GM12891 (cell line): Measurements from ENCODE around the gene MYL12B.

Experiments
- DNase-seq: peaks from one replicate; pipeline ENCODE4 v3.0.0; 2011; ENCODE audit warnings: low spot score; ENCODE audit not compliant: insufficient read length
- FAIRE-seq: peaks from 2 replicates; lab custom pipeline; 2011; peaks lifted over from hg19 to GRCh38; lab: Jason Lieb, UNC
- PAX5 ChIP-seq: IDR thresholded peaks from 2 replicates; pipeline ENCODE4 v1.6.1; 2011; ENCODE audit warnings: low read length, moderate library complexity, mild to moderate bottlenecking; ENCODE audit not compliant: insufficient read depth, severe bottlenecking
- POLR2A ChIP-seq: IDR thresholded peaks from 2 replicates; pipeline ENCODE4 v1.6.1; 2011; ENCODE audit warnings: low read depth, low read length, control low read depth
- POLR2AphosphoS5 ChIP-seq: IDR thresholded peaks from 2 replicates; pipeline ENCODE4 v1.6.1; 2011; ENCODE audit warnings: low read depth, low read length, control low read depth
- POU2F2 ChIP-seq: IDR thresholded peaks from 2 replicates; pipeline ENCODE4 v1.6.1; 2011; ENCODE audit warnings: low read depth, mild to moderate bottlenecking, control low read depth, low read length, moderate library complexity
- SPI1 ChIP-seq: IDR thresholded peaks from 2 replicates; pipeline ENCODE4 v1.6.1; 2011; ENCODE audit warnings: low read depth, low read length, control low read depth
- TAF1 ChIP-seq: IDR thresholded peaks from 2 replicates; pipeline ENCODE4 v1.6.1; 2011; ENCODE audit warnings: low read depth, low read length, control low read depth

MYL12B gene

DNA sequence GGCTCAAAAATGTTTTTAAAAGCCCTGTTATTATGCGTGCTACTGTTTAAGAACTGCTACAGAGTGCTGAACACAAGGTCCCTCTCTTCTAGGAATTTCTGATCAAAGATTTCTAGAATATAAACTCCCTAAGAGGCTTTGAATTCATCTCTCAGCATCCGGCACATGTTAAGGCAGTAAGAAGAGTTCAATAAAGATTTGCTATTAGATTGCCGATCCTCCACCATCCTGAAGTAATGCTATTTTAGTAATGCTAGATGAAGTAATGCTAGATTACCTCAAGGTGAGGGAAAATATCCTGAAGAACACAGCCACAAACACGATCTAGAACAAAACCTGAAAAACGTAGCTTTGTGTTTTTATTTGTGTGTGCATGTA is 949 bp upstream of the MYL12B start:
- no peak for TF ChIP-seq SPI1
- no peak for TF ChIP-seq PAX5
- no peak for TF ChIP-seq POLR2A
- no peak for TF ChIP-seq POU2F2
- no peak for TF ChIP-seq TAF1
- TF ChIP-seq POLR2AphosphoS5, result peak; percentile 4; the same call in 1 of the 2 replicates
- FAIRE-seq (peak; percentile 33), DNase-seq (no peak)

DNA sequence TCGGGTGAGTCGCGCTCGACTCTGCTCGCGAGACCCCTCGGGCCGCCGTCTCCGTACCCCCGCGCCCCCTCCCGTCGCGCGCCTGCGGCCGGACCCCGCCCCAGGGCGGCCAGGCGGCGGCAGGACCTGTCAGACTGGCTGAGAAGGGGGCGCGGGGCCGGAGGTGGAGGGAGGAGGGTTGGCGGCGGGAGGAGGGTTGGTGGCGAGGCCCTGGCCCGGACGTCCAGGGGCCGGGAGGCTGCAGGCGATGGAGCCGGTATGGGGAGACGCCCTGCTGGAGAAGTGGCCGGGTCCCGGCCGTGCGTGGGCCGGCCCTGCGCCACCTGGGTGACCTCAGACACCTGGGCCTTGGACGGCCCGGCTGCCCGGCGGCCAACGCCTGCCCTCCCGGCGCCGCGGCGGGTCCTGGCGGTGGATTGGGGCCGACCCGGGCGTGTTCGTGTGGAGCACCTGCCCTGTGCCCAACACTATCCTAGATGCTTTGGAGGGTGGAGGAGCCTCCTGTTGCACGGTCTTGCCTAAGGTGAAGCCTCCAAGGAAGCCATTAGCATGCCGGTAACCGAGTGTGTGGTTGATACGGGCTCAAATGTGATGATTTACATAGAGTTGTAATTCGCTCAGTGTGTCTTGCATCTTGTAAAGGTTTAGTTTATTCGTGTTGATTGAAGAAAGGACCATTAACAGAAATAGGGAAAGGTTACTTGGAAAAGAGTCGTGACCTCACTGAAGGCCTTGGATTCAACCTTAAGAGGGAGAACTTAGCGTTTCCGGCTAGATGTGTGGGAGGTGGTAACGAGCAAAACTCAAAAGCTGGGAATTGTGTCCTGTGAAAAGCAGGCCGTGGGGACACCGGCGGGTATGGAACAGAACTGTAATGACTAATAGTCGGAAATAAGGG is 550 bp downstream of the MYL12B start:
- no peak for TF ChIP-seq PAX5
- TF ChIP-seq POLR2A, result no peak
- no peak for TF ChIP-seq POLR2AphosphoS5
- no peak for TF ChIP-seq SPI1
- no peak for TF ChIP-seq POU2F2
- TF ChIP-seq TAF1, result no peak
- no peak for DNase-seq
- peak; percentile 74 for FAIRE-seq

DNA sequence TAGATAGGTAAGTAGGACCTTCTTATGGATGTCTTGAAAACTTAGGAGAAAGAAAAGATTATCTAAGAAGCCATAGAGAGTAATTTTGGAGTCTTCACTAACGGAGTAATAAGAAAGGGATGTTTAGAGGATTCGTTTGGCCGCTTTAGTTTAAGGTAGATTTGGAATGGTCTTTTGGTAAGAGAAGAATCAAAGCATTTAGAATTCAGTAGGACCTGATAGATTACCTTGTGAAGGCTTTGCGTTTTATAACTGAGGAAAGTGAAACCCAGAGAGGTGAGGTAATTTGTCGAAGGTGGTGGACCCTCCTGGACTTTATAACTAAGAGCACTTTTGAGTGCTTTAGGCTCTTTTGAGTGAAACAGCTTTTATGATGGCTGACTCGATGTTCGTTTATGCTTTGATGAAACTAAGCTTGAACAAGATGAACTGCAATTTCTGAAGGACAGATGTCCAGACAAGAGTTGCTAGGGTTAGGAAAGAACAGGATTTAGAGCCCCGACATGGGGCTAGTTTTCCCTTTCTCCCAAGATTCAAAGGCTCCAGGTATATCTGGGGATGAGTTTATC is 1.3 kb downstream of the MYL12B start:
- DNase-seq (no peak), FAIRE-seq (no peak)
- TF ChIP-seq PAX5, result no peak
- TF ChIP-seq POLR2A, result no peak
- no peak for TF ChIP-seq POU2F2
- no peak for TF ChIP-seq SPI1

DNA sequence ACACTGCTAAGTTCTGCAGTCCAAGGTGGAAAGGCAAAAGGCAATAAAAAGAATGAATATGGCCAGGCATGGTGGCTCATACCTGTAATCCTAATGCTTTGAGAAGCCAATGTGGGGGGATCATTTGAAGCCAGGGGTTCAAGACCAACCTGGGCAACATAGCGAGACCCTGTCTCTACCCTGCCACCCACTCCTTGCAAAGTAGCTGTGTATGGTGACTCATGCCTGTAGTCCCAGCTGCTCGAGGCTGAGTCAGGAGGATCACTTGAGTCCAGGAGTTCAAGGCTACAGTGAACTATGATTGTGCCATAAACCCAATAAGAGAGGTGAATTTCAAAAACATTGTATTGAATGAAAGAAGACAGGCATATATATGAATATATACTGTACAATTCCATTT is 2.4 kb downstream of the MYL12B start:
- FAIRE-seq (no peak), DNase-seq (no peak)
- TF ChIP-seq POLR2AphosphoS5 (no peak), POLR2A (no peak), TAF1 (no peak)

DNA sequence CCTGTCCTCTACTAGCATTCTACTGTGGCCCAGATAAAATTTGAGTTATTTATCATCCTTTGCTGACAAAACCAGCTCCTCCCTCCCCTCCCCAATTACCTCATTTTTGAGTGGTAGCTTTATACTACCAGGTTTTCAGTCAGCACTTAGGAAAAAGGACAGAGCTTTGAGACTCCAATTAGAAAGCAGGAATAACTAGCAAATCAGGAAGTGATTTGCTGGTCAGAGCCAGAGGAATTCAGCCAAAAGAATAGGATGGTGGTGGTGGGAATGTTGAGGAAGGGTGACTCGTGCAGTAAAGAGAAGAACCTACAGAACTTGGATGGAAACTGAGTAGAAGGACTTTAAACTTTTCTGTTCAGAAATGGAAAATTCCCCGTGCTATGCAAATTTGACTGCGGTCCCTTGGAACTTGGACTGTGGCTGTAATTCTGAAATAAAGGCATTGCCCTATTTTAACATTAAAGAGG is 3.7 kb downstream of the MYL12B start:
- DNase-seq, result no peak

DNA sequence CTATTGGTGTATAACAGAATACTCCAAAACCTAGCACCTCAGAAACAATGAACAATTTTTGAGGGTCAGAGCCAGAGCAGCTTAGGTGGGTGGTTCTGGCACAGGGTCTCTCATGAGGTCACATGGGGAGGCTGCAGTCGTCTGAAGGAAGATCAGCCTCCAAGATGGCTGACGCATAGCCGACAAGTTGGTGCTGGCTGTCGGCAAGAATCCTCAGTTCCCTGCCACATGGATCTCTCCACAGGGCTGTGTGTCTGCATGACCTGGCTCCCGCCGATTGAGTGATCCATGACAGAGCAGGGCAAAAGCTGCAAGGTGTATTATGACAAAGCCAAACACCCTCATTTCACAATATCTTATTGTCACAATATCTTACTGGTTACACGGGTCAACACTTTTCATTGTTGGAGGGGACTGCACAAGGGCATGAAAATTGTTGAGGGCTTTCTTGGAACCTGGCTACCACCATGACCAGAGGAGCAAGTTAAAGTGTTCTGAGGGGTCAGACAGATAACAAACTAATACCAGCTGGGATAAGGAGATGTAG is 4.2 kb downstream of the MYL12B start:
- TF ChIP-seq POU2F2 (no peak), POLR2AphosphoS5 (no peak), TAF1 (no peak), SPI1 (no peak), PAX5 (no peak), POLR2A (no peak)
- FAIRE-seq (no peak), DNase-seq (no peak)

More for the DNA sequence above, 3.7 kb downstream of the MYL12B start:
- no peak for TF ChIP-seq PAX5
- TF ChIP-seq POLR2AphosphoS5, result no peak
- TF ChIP-seq SPI1, result no peak
- no peak for TF ChIP-seq POLR2A
- no peak for TF ChIP-seq TAF1
- TF ChIP-seq POU2F2, result no peak
- no peak for FAIRE-seq

DNA sequence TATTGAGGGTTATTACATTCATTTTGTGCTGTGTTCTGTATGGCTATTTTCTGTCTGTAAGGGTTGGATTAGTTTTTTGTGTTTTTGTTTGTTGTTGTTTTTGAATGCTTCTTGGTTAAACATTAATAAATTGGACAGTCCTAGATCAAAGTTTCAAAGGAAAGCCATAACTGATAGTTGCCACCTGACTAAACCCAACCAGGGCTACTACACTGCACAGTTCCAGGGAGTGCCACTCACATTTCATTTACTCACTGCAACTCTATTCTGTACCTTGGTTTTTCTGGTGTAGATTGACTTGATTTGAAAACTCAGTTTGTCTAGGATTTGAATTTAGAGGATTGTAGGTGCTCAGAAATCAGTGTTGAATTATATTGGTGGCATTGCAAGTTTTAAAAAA is 6.4 kb downstream of the MYL12B start:
- DNase-seq, result no peak
- FAIRE-seq, result no peak
- no peak for TF ChIP-seq POLR2A
- no peak for TF ChIP-seq SPI1
- no peak for TF ChIP-seq PAX5
- TF ChIP-seq POU2F2, result no peak
- TF ChIP-seq POLR2AphosphoS5, result no peak
- no peak for TF ChIP-seq TAF1

DNA sequence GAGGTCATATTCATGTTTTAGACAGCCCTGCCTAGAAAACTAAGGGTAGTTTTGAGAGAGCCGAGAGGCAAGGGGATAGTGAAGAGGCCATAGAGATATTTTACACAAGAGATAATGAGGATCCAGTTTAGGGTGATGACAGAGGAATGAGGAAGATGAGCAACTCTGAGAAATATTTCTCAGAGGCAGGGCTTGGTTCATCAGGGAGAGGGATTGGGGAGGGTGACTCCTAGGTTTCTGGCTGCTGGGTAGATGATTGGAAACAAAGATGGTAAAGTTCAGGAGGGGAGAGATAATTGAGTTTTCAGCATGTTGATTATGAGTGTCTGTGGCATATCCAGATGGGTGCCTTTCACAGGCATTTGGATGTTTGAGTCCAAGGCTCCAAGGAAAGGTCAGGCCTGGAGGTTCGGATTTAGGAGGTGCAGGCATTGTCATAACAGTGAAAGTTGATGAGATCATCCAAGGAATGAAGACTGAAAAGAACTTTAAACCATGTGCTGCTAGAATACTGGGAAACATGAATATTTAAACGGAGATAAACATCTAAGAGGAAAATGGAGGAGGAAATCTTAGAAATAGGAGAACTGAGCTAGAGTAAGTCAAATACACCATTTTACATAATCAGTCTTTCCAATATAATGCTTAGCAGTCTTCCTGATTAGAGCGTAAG is 7.4 kb downstream of the MYL12B start:
- DNase-seq (no peak), FAIRE-seq (no peak)

DNA sequence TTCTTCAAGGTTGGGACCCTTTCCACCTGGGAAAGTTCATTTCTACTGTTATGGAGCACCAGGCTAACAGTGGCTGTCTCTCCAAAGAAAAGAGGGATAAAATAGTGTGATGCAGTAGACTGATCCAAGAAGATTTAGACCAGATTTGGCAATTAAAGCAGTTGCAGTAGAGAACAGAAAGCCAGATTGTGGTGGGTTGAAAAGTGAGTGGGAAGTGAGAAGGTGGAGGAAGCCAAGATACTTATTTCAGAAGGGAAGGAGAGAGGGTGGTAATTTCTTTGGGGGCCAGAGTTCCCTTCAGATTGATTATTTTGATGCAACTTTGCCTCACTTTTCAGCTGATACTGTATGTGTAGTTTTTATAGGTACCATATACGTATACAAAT is 8.0 kb downstream of the MYL12B start:
- FAIRE-seq, result no peak

More for the DNA sequence above, 7.4 kb downstream of the MYL12B start:
- no peak for TF ChIP-seq POLR2A
- TF ChIP-seq TAF1, result no peak

More for the DNA sequence above, 8.0 kb downstream of the MYL12B start:
- TF ChIP-seq POLR2A (no peak), TAF1 (no peak), PAX5 (no peak), SPI1 (no peak; the same call in 1 of the 2 replicates), POU2F2 (no peak)
- DNase-seq, result no peak
